Esophagus squamous epithelium (tissue), 4 donors: ENCODE data around the gene ZNF492.

Experiments
- CTCF ChIP-seq, 6 experiments: fragments of 450-650 bp in 4 of 6; fragments of 200-600 bp in 2 of 6; sonication (generic) in 2 of 6; IDR thresholded peaks; one replicate each; pipeline ENCODE4 v1.5.1; 2016 to 2019; ENCODE audit warnings: antibody characterized with exemption in 6 of 6, mild to moderate bottlenecking in 4 of 6, moderate library complexity in 4 of 6
- POLR2A ChIP-seq, 4 donors: fragments of 450-650 bp; IDR thresholded peaks; one replicate each; pipeline ENCODE4 v1.6.1; 2017; ENCODE audit warnings: antibody characterized with exemption in 4 of 4, mild to moderate bottlenecking in 4 of 4, moderate library complexity in 3 of 4

GRCh38 chr19:22617614-22618320 lies 16.4 kb upstream of the ZNF492 start:
- TF ChIP-seq CTCF (IDR thresholded peaks at IDR 0.05) (no peak), POLR2A (IDR thresholded peaks at IDR 0.05) (no peak)
